ENCODE results near the gene KRTAP10-3.

Gene KRTAP10-3

GRCh38 chr21:44583089-44583799 is 24.6 kb upstream of the KRTAP10-3 start (continued):
- TF ChIP-seq ZSCAN5A (tag by site-specific recombination; IDR thresholded peaks at IDR 0.05), result no peak
- TF ChIP-seq ZNF544 (tag by site-specific recombination; IDR thresholded peaks at IDR 0.05), result no peak
- peak; percentile 74 for TF ChIP-seq GLIS1 (tag by site-specific recombination; IDR thresholded peaks at IDR 0.05)
- no peak for TF ChIP-seq PRDM6 (tag by site-specific recombination; IDR thresholded peaks at IDR 0.05)
- TF ChIP-seq ZSCAN4 (tag by site-specific recombination; IDR thresholded peaks at IDR 0.05), result 0 out of 2 replicates have a peak, but pooled peaks have one; percentile 18
- TF ChIP-seq ZNF221 (tag by site-specific recombination; IDR thresholded peaks at IDR 0.05; ENCODE audit: borderline replicate concordance), result no peak
- peak; percentile 91 for TF ChIP-seq SP7 (tag by site-specific recombination; IDR thresholded peaks at IDR 0.05)
- no peak for TF ChIP-seq ZBTB44 (tag by site-specific recombination; IDR thresholded peaks at IDR 0.05)
- TF ChIP-seq ZNF692 (tag by site-specific recombination; IDR thresholded peaks at IDR 0.05), result no peak
- no peak for TF ChIP-seq ZNF274 (IDR thresholded peaks at IDR 0.05; ENCODE audit: low read length)
- no peak for TF ChIP-seq ZNF274 (tag by site-specific recombination; IDR thresholded peaks at IDR 0.05; ENCODE audit: borderline replicate concordance)
- TF ChIP-seq ZNF473 (tag by site-specific recombination; IDR thresholded peaks at IDR 0.05), result no peak
- TF ChIP-seq ZNF24 (tag by site-specific recombination; IDR thresholded peaks at IDR 0.05), result no peak

GRCh38 chr21:44582055-44582454 is 23.5 kb upstream of the KRTAP10-3 start:
- peaks cover 2% of the 10 kb centered on the region; the same call in 1 of the 2 replicates for H3K9me3 ChIP-seq (ENCODE audit: control insufficient read depth, insufficient read depth, low read depth, low read length)
- POLR2A ChIA-PET, result no interaction called here
- no peaks in the 10 kb centered on the region for H3K4me1 ChIP-seq (ENCODE audit: control insufficient read depth, insufficient read depth, low read length)
- CTCF ChIA-PET, result no interaction called here
- H3K27ac ChIP-seq (ENCODE audit: extremely low read depth, low read depth, low read length), result no peak overlapping the region
- no peaks in the 10 kb centered on the region for H3K36me3 ChIP-seq (ENCODE audit: control insufficient read depth in 2 of 2, insufficient read depth in 1 of 2, low read length in 2 of 2)
- TF ChIP-seq ATF2 (tag by site-specific recombination; IDR thresholded peaks at IDR 0.05; ENCODE audit: low read depth) (0 out of 2 replicates have a peak, but pooled peaks have one; percentile 16), ZNF221 (tag by site-specific recombination; IDR thresholded peaks at IDR 0.05; ENCODE audit: borderline replicate concordance) (no peak)
- no peak overlapping the region for H3K4me3 ChIP-seq (ENCODE audit: low read depth, low read length)
